DOHH2 (cell line): ENCODE results near the gene BCKDHA.
A peak's percentile ranks its signal among the peaks of the same experiment; 100 is the strongest.

Experiments used
- H3F3A ChIP-seq: fragments of 200-600 bp; sonication (generic), shearing (Covaris generic); 2 replicates; pipeline ENCODE4 v1.6.0; 2016; ENCODE audit warnings: antibody characterized with exemption, mild to moderate bottlenecking; ENCODE audit not compliant: control insufficient read depth, insufficient read depth
- H3K27ac ChIP-seq: fragments of 200-600 bp; sonication (generic); 2 replicates; pipeline ENCODE4 v1.5.1; 2014; ENCODE audit warnings: low read depth, mild to moderate bottlenecking, low read length, moderate library complexity
- H3K27me3 ChIP-seq: fragments of 200-600 bp; sonication (generic); 2 replicates; pipeline ENCODE4 v1.6.1; 2014; ENCODE audit warnings: mild to moderate bottlenecking, low read length, mixed read lengths; ENCODE audit not compliant: control insufficient read depth
- H3K36me3 ChIP-seq: fragments of 200-600 bp; sonication (generic); 2 replicates; pipeline ENCODE4 v1.6.1; 2014; ENCODE audit warnings: mild to moderate bottlenecking, low read length, moderate library complexity, mixed read lengths; ENCODE audit not compliant: control insufficient read depth
- H3K4me1 ChIP-seq: fragments of 200-600 bp; sonication (generic); 2 replicates; pipeline ENCODE4 v1.6.1; 2014; ENCODE audit warnings: mild to moderate bottlenecking, low read length, mixed read lengths; ENCODE audit not compliant: control insufficient read depth
- H3K4me2 ChIP-seq: fragments of 200-600 bp; sonication (generic); 2 replicates; pipeline ENCODE4 v1.6.0; 2014; ENCODE audit warnings: mild to moderate bottlenecking, low read length, moderate library complexity
- H3K4me3 ChIP-seq: fragments of 200-600 bp; sonication (generic); 2 replicates; pipeline ENCODE4 v1.5.1; 2014; ENCODE audit warnings: mild to moderate bottlenecking, low read length, mixed read lengths
- H3K79me2 ChIP-seq: fragments of 200-600 bp; sonication (generic); 2 replicates; pipeline ENCODE4 v1.6.1; 2014; ENCODE audit warnings: mild to moderate bottlenecking, low read length, mixed read lengths; ENCODE audit not compliant: control insufficient read depth
- H3K9me2 ChIP-seq: fragments of 200-600 bp; sonication (generic); replicated peaks from 2 replicates; pipeline ENCODE4 v1.6.1; 2014; ENCODE audit warnings: mild to moderate bottlenecking, low read length, mixed read lengths; ENCODE audit not compliant: control insufficient read depth
- H3K9me3 ChIP-seq: fragments of 200-600 bp; sonication (generic); 2 replicates; pipeline ENCODE4 v1.6.1; 2014; ENCODE audit warnings: antibody characterized with exemption, low read length, mixed read lengths; ENCODE audit not compliant: control insufficient read depth, insufficient read depth
- H4K20me1 ChIP-seq: fragments of 200-600 bp; sonication (generic); 2 replicates; pipeline ENCODE4 v1.6.0; 2014; ENCODE audit warnings: low read depth, mild to moderate bottlenecking, antibody characterized with exemption, low read length, moderate library complexity; ENCODE audit not compliant: control insufficient read depth, insufficient read depth
- EZH2phosphoT487 ChIP-seq: fragments of 200-600 bp; sonication (generic); IDR thresholded peaks from 2 replicates; pipeline ENCODE4 v1.6.1; 2017; ENCODE audit warnings: borderline replicate concordance, mild to moderate bottlenecking, antibody characterized with exemption, low read length, moderate library complexity, mixed read lengths
- TF ChIP-seq, protein P1 (sequence below): fragments of 200-600 bp; sonication (generic); IDR thresholded peaks from one replicate; pipeline ENCODE4 v1.5.1; 2014; ENCODE audit warnings: antibody characterized with exemption, mild to moderate bottlenecking, low read depth, low read length; ENCODE audit not compliant: poor library complexity, severe bottlenecking

Gene BCKDHA

DNA sequence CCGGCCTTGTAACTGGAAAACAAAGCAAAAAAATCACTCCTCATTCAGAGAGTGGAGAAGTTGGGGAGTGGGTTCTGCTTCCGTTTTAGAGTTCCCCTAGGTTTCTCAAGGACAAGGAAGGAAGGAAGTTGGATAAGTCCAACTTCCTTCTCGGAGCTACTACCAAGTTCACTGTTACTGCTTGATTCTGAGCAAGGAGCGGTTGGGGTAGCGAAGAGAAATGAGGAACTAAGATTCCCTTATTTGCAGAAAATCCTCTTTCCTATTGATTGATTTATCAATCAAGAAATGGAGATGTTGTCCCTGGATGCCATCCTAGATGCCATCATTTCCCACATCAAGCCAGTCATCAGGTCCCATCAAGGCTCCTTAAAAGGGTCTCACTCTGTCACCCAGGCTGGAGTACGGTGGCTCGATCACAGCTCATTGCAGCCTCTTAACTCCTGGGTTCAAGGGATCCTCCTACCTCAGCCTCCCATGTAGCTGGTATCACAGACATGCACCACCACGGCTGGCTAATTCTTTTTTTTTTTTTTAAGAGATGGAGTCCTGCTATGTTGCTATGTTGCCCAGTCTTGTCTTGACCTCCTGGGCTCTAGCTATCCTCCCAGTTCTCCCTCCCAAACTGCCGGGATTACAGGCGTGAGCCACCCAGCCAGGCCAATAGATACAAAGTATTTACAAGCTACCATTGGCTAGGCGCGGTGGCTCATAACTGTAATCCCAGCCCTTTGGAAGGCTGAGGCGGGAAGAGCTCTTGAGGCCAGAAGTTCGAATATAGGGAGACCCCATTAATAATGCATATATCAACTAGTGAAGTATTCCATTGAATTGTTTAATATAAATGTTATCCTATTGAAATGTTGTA is 32.9 kb upstream of the BCKDHA start:
- Histone ChIP-seq H3K36me3 (no peaks in the 10 kb centered on the region; the same call in none of the 2 replicates), H4K20me1 (no peaks in the 10 kb centered on the region), H3K9me3 (no peaks in the 10 kb centered on the region), H3K4me1 (peaks cover 25% of the 10 kb centered on the region), H3K4me2 (peak overlapping the region; percentile 80), H3K9me2 (no peaks in the 10 kb centered on the region), H3K79me2 (peaks cover 31% of the 10 kb centered on the region), H3F3A (0 out of 2 replicates have a peak, but pooled peaks cover 2% of the 10 kb centered on the region), H3K27ac (peak overlapping the region; percentile 89), H3K4me3 (peak overlapping the region; percentile 87), H3K27me3 (no peaks in the 10 kb centered on the region)
- TF ChIP-seq, protein P1, sequence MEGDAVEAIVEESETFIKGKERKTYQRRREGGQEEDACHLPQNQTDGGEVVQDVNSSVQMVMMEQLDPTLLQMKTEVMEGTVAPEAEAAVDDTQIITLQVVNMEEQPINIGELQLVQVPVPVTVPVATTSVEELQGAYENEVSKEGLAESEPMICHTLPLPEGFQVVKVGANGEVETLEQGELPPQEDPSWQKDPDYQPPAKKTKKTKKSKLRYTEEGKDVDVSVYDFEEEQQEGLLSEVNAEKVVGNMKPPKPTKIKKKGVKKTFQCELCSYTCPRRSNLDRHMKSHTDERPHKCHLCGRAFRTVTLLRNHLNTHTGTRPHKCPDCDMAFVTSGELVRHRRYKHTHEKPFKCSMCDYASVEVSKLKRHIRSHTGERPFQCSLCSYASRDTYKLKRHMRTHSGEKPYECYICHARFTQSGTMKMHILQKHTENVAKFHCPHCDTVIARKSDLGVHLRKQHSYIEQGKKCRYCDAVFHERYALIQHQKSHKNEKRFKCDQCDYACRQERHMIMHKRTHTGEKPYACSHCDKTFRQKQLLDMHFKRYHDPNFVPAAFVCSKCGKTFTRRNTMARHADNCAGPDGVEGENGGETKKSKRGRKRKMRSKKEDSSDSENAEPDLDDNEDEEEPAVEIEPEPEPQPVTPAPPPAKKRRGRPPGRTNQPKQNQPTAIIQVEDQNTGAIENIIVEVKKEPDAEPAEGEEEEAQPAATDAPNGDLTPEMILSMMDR = no peak
- no peak for TF ChIP-seq EZH2phosphoT487

GRCh38 chr19:41366089-41366488 is 31.5 kb upstream of the BCKDHA start:
- Histone ChIP-seq H3K4me2 (no peak overlapping the region; the same call in 1 of the 2 replicates), H3K27ac (no peak overlapping the region)

DNA sequence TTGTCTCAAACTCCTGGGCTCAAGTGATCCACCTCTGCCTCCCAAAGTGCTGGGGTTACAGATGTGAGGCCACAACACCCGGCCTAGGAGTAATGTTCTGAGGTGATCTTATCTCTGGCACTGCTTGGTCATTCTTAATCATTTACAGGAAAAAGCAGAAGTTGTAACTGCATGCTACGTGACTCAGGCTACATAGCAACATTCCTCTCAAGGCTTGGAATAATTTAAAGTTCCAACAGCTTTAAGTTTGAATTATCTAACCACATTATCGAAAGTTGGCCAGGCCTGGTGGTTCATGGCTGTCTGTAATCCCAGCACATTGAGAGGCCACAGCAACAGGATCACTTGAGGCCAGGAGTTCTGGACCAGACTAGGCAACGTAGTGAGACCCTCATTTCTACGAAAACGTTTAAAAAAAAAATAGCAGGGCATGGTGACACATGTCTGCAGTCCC is 29.7 kb upstream of the BCKDHA start:
- no peaks in the 10 kb centered on the region; the same call in none of the 2 replicates for H3K36me3 ChIP-seq
- H3K4me2 ChIP-seq = no peak overlapping the region
- no peaks in the 10 kb centered on the region for H3K27me3 ChIP-seq
- no peaks in the 10 kb centered on the region for H3F3A ChIP-seq
- H3K9me2 ChIP-seq = no peaks in the 10 kb centered on the region
- H3K27ac ChIP-seq = no peak overlapping the region
- no peaks in the 10 kb centered on the region for H4K20me1 ChIP-seq
- H3K79me2 ChIP-seq = peaks cover 31% of the 10 kb centered on the region
- H3K4me1 ChIP-seq = peaks cover 23% of the 10 kb centered on the region
- H3K4me3 ChIP-seq = no peak overlapping the region
- no peak for TF ChIP-seq EZH2phosphoT487
- TF ChIP-seq, protein P1 = no peak
- no peaks in the 10 kb centered on the region for H3K9me3 ChIP-seq

More at GRCh38 chr19:41366089-41366488, 31.5 kb upstream of the BCKDHA start:
- no peaks in the 10 kb centered on the region for H4K20me1 ChIP-seq
- no peaks in the 10 kb centered on the region for H3K9me3 ChIP-seq
- no peak overlapping the region for H3K4me3 ChIP-seq
- TF ChIP-seq, protein P1 = peak; percentile 52
- no peak for TF ChIP-seq EZH2phosphoT487
- H3K4me1 ChIP-seq = peaks cover 25% of the 10 kb centered on the region
- no peaks in the 10 kb centered on the region for H3K9me2 ChIP-seq
- H3K79me2 ChIP-seq = peaks cover 31% of the 10 kb centered on the region
- no peaks in the 10 kb centered on the region for H3K27me3 ChIP-seq
- no peaks in the 10 kb centered on the region; the same call in none of the 2 replicates for H3K36me3 ChIP-seq
- H3F3A ChIP-seq = 0 out of 2 replicates have a peak, but pooled peaks cover 2% of the 10 kb centered on the region
